ENCODE results near the gene ZBTB7C. TPM values are rescaled to one million over a fixed set of nuclear protein-coding genes. Genes with fewer than 3 reads are reported as not detected.

Gene ZBTB7C
- polyA plus RNA-seq, 2 of the 4 experiments (the other 2 are of a cell fraction) = 0.10 to 0.12 TPM

DNA sequence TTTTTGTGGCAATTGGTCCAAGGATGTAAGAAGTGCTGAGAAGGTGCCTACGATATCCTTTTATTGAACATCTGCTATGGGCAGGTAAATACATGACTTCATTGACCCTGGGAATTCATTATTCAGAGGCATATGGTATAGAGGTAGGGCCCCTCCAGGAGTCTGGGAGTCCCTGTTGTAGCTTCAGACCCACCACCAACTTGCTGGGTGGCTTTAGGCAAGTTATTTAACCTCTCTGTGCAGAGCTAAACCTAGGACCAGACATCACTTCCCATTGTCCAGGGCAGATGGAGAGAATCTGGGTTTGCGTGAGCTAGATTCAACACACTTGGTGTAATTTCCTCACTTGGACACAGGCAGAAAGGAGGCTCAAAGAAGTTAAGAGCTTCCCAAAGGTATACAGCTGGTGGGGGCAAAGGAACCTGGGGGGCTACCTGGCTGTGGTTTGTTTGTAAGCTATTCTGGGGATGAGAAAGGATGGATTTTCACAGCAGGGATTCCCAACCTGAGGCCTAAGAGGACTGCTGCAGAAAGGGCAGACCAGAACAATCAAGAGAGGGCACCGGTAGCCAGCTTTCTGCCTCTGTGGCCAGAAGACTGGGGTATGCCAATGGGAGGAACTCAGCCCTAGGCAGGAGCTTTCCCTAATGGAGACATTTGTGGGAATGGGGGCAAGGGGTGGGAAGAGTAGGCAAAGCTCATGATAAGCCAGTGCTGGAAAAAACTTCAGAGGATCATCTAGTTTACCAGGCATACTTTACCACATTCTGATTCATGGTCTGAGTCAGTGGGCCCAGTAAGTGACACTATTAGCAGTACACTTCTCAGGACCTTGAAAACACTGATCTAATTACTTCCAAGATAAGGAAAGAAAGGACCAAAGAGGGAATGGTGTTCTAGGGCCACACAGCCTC lies 376.1 kb downstream of the ZBTB7C start:
- FAIRE-seq = no peak
- Histone ChIP-seq H3K4me3 (no peak overlapping the region), H3K27ac (no peak overlapping the region), H3K4me2 (no peak overlapping the region), H3K4me1 (peaks cover 8% of the 10 kb centered on the region), H3K9me3 (no peaks in the 10 kb centered on the region)
- ChIA-PET POLR2A (no interaction called here), CTCF (interaction anchor here (0.6 to 13.3 kb wide), 8 partner anchors 8 to 432 kb away, joined by 3 to 175 read pairs (median 3); no protein-coding TSS in a partner anchor)
- TF ChIP-seq RFX5 (IDR thresholded peaks at IDR 0.05) = no peak
- no peak for TF ChIP-seq ESRRA (IDR thresholded peaks at IDR 0.05; ENCODE audit: borderline replicate concordance, low read length)
- no peak for ATAC-seq
- DNase-seq (ENCODE audit: low read depth in 1 of 2, low spot score in 1 of 2) = no peak
- WGBS (ENCODE audit: missing lambda C conversion rate) = 93% methylated on average over 3 of the region's 3 CpGs

DNA sequence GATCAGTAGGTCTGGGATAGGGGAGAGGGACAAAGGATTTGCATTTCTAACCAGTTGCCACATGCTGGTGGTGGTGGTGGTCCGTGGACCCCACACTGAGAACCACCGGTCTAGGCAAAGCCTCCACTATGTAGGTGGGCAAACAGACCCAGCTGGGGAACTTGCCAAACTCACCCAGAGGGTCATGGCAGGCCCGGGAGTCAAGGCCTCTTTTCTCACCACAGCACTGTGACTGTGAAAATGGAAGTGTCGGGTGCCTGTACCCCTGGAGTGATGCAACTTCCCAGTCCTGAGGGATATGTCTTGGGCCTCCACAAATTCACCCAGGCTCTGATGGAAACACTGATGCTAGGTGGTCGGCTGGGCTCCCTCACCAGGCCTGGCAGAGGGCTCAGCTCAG lies 377.5 kb downstream of the ZBTB7C start:
- ChIA-PET POLR2A (interaction anchor here (0.7 kb wide), 1 partner anchor 129 kb away, joined by 3 read pairs; no protein-coding TSS in a partner anchor), CTCF (interaction anchor here (0.6 to 13.3 kb wide), 19 partner anchors 9 to 589 kb away, joined by 3 to 175 read pairs (median 4); no protein-coding TSS in a partner anchor)
- peak overlapping the region in 1 of 2 experiments; percentile 48; a peak in 1 of 6 replicates for H3K27ac ChIP-seq
- H3K9me3 ChIP-seq = no peaks in the 10 kb centered on the region
- FAIRE-seq = no peak
- no peak for DNase-seq (ENCODE audit: low read depth in 1 of 2, low spot score in 1 of 2)
- no peak overlapping the region for H3K4me2 ChIP-seq
- H3K4me3 ChIP-seq = no peak overlapping the region
- TF ChIP-seq, protein P1, sequence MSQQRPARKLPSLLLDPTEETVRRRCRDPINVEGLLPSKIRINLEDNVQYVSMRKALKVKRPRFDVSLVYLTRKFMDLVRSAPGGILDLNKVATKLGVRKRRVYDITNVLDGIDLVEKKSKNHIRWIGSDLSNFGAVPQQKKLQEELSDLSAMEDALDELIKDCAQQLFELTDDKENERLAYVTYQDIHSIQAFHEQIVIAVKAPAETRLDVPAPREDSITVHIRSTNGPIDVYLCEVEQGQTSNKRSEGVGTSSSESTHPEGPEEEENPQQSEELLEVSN (IDR thresholded peaks at IDR 0.05; ENCODE audit: borderline replicate concordance, low read depth) = no peak
- TF ChIP-seq HDAC2 (IDR thresholded peaks at IDR 0.05) (no peak), GATA3 (IDR thresholded peaks at IDR 0.05; ENCODE audit: borderline replicate concordance) (no peak), FOXS1 (CRISPR knock-in tag; IDR thresholded peaks at IDR 0.05) (no peak), ATOH8 (CRISPR knock-in tag; IDR thresholded peaks at IDR 0.05; ENCODE audit: low read depth) (no peak), EP300 (IDR thresholded peaks at IDR 0.05) (no peak)
- WGBS (ENCODE audit: missing lambda C conversion rate) = 61% methylated on average over 4 of the region's 5 CpGs
- H3K4me1 ChIP-seq = peaks cover 23% of the 10 kb centered on the region
- no peak for ATAC-seq

GRCh38 chr18:48030616-48031480 lies 378.3 kb downstream of the ZBTB7C start:
- ChIA-PET POLR2A (no interaction called here), CTCF (interaction anchor here (0.6 to 13.3 kb wide), 34 partner anchors 8 to 643 kb away, joined by 3 to 175 read pairs (median 4); no protein-coding TSS in a partner anchor)
- Histone ChIP-seq H3K9me3 (no peaks in the 10 kb centered on the region), H3K27ac (peak overlapping the region in 1 of 2 experiments; percentile 48; a peak in 1 of 6 replicates), H3K4me1 (peaks cover 23% of the 10 kb centered on the region), H3K4me2 (no peak overlapping the region), H3K4me3 (no peak overlapping the region)
- peak; percentile 74 to 76 for TF ChIP-seq RAD21 (conservative IDR thresholded peaks at IDR 0.05 in 1 of 2, IDR thresholded peaks at IDR 0.05 in 1 of 2)
- TF ChIP-seq, protein P2, sequence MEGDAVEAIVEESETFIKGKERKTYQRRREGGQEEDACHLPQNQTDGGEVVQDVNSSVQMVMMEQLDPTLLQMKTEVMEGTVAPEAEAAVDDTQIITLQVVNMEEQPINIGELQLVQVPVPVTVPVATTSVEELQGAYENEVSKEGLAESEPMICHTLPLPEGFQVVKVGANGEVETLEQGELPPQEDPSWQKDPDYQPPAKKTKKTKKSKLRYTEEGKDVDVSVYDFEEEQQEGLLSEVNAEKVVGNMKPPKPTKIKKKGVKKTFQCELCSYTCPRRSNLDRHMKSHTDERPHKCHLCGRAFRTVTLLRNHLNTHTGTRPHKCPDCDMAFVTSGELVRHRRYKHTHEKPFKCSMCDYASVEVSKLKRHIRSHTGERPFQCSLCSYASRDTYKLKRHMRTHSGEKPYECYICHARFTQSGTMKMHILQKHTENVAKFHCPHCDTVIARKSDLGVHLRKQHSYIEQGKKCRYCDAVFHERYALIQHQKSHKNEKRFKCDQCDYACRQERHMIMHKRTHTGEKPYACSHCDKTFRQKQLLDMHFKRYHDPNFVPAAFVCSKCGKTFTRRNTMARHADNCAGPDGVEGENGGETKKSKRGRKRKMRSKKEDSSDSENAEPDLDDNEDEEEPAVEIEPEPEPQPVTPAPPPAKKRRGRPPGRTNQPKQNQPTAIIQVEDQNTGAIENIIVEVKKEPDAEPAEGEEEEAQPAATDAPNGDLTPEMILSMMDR (IDR thresholded peaks at IDR 0.05) = peak; percentile 70
- TF ChIP-seq BCL3 (IDR thresholded peaks at IDR 0.05) = no peak
- TF ChIP-seq KDM5A (IDR thresholded peaks at IDR 0.05) = no peak
- no peak for TF ChIP-seq NPAS2 (CRISPR knock-in tag; IDR thresholded peaks at IDR 0.05; ENCODE audit: borderline replicate concordance)
- peak; percentile 64 for TF ChIP-seq SMC3 (IDR thresholded peaks at IDR 0.05)
- TF ChIP-seq ZC3H11A (IDR thresholded peaks at IDR 0.05) = no peak
- TF ChIP-seq RNF2 (IDR thresholded peaks at IDR 0.05; ENCODE audit: borderline replicate concordance, low read depth) = no peak
- WGBS (ENCODE audit: missing lambda C conversion rate) = 23% methylated on average over 3 of the region's 4 CpGs
- FAIRE-seq = no peak
- peak; percentile 88 to 94 for ATAC-seq
- peak; percentile 40 to 63 for DNase-seq (ENCODE audit: low read depth in 1 of 2, low spot score in 1 of 2)

Data from A549 (cell line).